ENCODE data around the gene HNMT.

Gene HNMT

DNA sequence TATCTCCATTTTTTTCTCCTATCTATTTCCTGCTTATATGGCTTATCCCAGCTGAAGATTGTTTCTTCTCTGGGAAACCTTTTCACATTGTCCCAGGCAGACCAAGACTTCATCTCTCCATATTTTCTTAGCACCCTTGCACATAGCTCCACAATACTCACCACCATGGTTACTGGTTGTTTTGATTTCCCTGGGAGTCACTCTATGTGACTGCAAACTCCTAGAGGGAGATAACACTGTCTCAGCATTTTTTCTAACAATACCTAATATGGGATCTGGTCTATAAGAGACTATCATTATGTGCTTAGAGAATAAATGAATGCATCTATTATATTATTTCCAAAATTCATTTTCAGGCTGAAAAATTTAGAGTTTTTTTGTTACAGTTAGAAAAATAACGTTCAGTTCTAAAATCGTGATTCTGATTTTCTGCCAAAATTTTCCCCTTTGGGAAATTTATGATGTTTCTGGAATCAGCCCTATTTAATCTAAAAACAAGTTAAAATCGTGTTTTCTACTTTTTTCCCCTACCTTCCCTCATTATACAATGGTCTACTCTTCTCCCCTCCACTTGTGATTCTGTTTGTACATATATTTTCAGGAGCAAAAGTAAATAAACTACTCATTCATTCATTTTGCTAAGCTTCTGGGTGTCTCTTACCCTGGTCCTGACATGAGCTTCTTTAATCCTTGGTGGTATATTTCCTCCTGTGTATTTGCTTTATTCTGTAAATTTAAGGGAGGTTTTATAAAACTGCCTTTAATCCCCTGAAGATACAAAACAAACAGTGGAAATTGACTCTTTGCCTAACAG is 95.4 kb downstream of the HNMT start:
- ChIA-PET POLR2A (interaction anchor here (1.1 kb wide), 1 partner anchor 12 kb away, joined by 4 read pairs; no protein-coding TSS in a partner anchor), CTCF (interaction anchor here (0.6 to 0.7 kb wide), 2 partner anchors 20 to 149 kb away, joined by 3 to 5 read pairs; no protein-coding TSS in a partner anchor)
- no peak overlapping the region for H3K27ac ChIP-seq (ENCODE audit: extremely low read depth, low read depth, low read length)

GRCh38 chr2:138060301-138060635 is 96.0 kb downstream of the HNMT start:
- H3K4me1 ChIP-seq (ENCODE audit: control insufficient read depth, insufficient read depth, low read length), result 0 out of 2 replicates have a peak, but pooled peaks cover 5% of the 10 kb centered on the region
- ChIA-PET CTCF (no interaction called here), POLR2A (interaction anchor here (1.1 kb wide), 1 partner anchor 12 kb away, joined by 4 read pairs; no protein-coding TSS in a partner anchor)
- no peak overlapping the region for H3K27ac ChIP-seq (ENCODE audit: extremely low read depth, low read depth, low read length)
- no peak overlapping the region for H3K4me3 ChIP-seq (ENCODE audit: low read depth, low read length)
- H3K9me3 ChIP-seq (ENCODE audit: control insufficient read depth, insufficient read depth, low read depth, low read length), result no peaks in the 10 kb centered on the region
- no peaks in the 10 kb centered on the region for H3K36me3 ChIP-seq (ENCODE audit: control insufficient read depth in 2 of 2, insufficient read depth in 1 of 2, low read length in 2 of 2)
- no peak for TF ChIP-seq ZBTB20 (tag by site-specific recombination; IDR thresholded peaks at IDR 0.05)
- 0 out of 2 replicates have a peak, but pooled peaks have one; percentile 39 for TF ChIP-seq KLF16 (tag by site-specific recombination; IDR thresholded peaks at IDR 0.05)
- no peak for TF ChIP-seq ZNF341 (tag by site-specific recombination; IDR thresholded peaks at IDR 0.05; ENCODE audit: low read depth)
- TF ChIP-seq ZNF843 (tag by site-specific recombination; IDR thresholded peaks at IDR 0.05), result peak; percentile 88
- no peak for TF ChIP-seq ZNF211 (tag by site-specific recombination; IDR thresholded peaks at IDR 0.05; ENCODE audit: low read depth)
- no peak for TF ChIP-seq ZNF48 (tag by site-specific recombination; IDR thresholded peaks at IDR 0.05)
- no peak for TF ChIP-seq ZNF175 (tag by site-specific recombination; IDR thresholded peaks at IDR 0.05)
- no peak for TF ChIP-seq KLF1 (tag by site-specific recombination; IDR thresholded peaks at IDR 0.05)
- TF ChIP-seq ZNF707 (tag by site-specific recombination; IDR thresholded peaks at IDR 0.05), result no peak
- no peak for TF ChIP-seq SP2 (tag by site-specific recombination; IDR thresholded peaks at IDR 0.05)
- no peak for TF ChIP-seq ZSCAN4 (tag by site-specific recombination; IDR thresholded peaks at IDR 0.05)
- TF ChIP-seq ZFP3 (tag by site-specific recombination; IDR thresholded peaks at IDR 0.05; ENCODE audit: low read depth), result no peak
- no peak for TF ChIP-seq ZNF510 (tag by site-specific recombination; IDR thresholded peaks at IDR 0.05; ENCODE audit: insufficient replicate concordance)
- no peak for TF ChIP-seq ZBTB49 (tag by site-specific recombination; IDR thresholded peaks at IDR 0.05; ENCODE audit: low read depth)
- TF ChIP-seq, protein P1, sequence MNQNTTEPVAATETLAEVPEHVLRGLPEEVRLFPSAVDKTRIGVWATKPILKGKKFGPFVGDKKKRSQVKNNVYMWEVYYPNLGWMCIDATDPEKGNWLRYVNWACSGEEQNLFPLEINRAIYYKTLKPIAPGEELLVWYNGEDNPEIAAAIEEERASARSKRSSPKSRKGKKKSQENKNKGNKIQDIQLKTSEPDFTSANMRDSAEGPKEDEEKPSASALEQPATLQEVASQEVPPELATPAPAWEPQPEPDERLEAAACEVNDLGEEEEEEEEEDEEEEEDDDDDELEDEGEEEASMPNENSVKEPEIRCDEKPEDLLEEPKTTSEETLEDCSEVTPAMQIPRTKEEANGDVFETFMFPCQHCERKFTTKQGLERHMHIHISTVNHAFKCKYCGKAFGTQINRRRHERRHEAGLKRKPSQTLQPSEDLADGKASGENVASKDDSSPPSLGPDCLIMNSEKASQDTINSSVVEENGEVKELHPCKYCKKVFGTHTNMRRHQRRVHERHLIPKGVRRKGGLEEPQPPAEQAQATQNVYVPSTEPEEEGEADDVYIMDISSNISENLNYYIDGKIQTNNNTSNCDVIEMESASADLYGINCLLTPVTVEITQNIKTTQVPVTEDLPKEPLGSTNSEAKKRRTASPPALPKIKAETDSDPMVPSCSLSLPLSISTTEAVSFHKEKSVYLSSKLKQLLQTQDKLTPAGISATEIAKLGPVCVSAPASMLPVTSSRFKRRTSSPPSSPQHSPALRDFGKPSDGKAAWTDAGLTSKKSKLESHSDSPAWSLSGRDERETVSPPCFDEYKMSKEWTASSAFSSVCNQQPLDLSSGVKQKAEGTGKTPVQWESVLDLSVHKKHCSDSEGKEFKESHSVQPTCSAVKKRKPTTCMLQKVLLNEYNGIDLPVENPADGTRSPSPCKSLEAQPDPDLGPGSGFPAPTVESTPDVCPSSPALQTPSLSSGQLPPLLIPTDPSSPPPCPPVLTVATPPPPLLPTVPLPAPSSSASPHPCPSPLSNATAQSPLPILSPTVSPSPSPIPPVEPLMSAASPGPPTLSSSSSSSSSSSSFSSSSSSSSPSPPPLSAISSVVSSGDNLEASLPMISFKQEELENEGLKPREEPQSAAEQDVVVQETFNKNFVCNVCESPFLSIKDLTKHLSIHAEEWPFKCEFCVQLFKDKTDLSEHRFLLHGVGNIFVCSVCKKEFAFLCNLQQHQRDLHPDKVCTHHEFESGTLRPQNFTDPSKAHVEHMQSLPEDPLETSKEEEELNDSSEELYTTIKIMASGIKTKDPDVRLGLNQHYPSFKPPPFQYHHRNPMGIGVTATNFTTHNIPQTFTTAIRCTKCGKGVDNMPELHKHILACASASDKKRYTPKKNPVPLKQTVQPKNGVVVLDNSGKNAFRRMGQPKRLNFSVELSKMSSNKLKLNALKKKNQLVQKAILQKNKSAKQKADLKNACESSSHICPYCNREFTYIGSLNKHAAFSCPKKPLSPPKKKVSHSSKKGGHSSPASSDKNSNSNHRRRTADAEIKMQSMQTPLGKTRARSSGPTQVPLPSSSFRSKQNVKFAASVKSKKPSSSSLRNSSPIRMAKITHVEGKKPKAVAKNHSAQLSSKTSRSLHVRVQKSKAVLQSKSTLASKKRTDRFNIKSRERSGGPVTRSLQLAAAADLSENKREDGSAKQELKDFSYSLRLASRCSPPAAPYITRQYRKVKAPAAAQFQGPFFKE (tag by site-specific recombination; IDR thresholded peaks at IDR 0.05; ENCODE audit: borderline replicate concordance), result no peak
- no peak for TF ChIP-seq MZF1 (tag by site-specific recombination; IDR thresholded peaks at IDR 0.05; ENCODE audit: borderline replicate concordance)
- TF ChIP-seq, protein P2, sequence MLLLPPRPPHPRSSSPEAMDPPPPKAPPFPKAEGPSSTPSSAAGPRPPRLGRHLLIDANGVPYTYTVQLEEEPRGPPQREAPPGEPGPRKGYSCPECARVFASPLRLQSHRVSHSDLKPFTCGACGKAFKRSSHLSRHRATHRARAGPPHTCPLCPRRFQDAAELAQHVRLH (tag by site-specific recombination; IDR thresholded peaks at IDR 0.05), result no peak
- TF ChIP-seq BCL6B (tag by site-specific recombination; IDR thresholded peaks at IDR 0.05), result no peak
- no peak for TF ChIP-seq ZIC2 (tag by site-specific recombination; IDR thresholded peaks at IDR 0.05)
- no peak for TF ChIP-seq ZNF561 (tag by site-specific recombination; IDR thresholded peaks at IDR 0.05; ENCODE audit: borderline replicate concordance)

More for the DNA sequence above, 95.4 kb downstream of the HNMT start:
- TF ChIP-seq ZNF548 (tag by site-specific recombination; IDR thresholded peaks at IDR 0.05) (no peak), ZNF335 (tag by site-specific recombination; conservative IDR thresholded peaks at IDR 0.05) (0 out of 2 replicates have a peak, but pooled peaks have one; percentile 15)
- Histone ChIP-seq H3K4me1 (ENCODE audit: control insufficient read depth, insufficient read depth, low read length) (0 out of 2 replicates have a peak, but pooled peaks cover 5% of the 10 kb centered on the region), H3K4me3 (ENCODE audit: low read depth, low read length) (no peak overlapping the region), H3K9me3 (ENCODE audit: control insufficient read depth, insufficient read depth, low read depth, low read length) (no peaks in the 10 kb centered on the region), H3K36me3 (ENCODE audit: control insufficient read depth in 2 of 2, insufficient read depth in 1 of 2, low read length in 2 of 2) (no peaks in the 10 kb centered on the region)
